Stimulated activated CD4-positive, alpha-beta T cell treated with anti-CD3 and anti-CD28 coated beads, Interleukin-4, amount 100 ng/mL, for 48 hours (primary cell): ENCODE results near the gene USO1.

Experiments
- DNase-seq, 2 donors: peaks; one replicate each; pipeline ENCODE4 v3.0.0-alpha.2; 2020; ENCODE audit warnings: low read depth in 2 of 2

USO1 gene

DNA sequence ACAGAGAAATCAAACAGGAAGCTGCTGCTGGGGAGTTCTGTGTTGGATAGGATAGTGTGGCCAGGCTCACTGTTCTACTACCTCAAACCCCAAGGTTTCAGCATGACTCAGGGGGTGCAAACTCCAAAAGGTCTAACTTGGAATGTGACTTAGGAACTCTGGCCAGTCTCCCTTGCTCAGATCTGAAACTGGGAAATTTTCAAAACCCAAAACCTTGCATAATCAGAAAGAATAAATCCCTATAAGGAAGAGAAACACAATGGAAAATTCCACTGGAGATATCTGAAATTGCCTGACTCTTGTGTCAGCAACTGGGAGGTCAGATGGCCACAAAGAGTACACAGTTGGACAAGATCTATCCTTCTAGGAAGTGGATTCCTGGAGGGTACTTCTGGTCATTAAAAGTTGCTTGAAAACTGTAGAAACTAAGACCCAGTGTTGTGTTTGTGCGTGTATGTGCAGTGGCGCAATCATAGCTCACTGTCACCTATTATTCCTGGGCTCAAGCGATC, 119.8 kb downstream of the USO1 start:
- DNase-seq: no peak

DNA sequence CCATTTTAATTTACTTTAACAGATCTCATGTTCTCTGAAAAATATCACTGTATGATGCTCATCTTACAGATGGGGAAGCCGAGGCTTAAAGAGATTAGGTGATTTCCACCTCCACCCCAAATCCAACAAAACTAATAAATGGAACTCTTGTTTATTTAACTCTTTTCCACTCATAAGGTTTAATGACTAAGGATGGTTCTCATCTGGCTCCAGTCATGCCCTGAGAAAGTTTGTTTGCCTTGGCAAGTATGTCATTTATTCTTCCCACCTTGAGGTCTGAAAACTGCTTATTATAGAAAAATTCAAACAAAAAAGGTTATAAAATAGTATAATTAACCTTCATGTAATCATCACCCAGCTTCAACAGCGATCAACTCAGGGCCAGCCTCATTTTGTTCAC, 121.6 kb downstream of the USO1 start:
- no peak for DNase-seq

DNA sequence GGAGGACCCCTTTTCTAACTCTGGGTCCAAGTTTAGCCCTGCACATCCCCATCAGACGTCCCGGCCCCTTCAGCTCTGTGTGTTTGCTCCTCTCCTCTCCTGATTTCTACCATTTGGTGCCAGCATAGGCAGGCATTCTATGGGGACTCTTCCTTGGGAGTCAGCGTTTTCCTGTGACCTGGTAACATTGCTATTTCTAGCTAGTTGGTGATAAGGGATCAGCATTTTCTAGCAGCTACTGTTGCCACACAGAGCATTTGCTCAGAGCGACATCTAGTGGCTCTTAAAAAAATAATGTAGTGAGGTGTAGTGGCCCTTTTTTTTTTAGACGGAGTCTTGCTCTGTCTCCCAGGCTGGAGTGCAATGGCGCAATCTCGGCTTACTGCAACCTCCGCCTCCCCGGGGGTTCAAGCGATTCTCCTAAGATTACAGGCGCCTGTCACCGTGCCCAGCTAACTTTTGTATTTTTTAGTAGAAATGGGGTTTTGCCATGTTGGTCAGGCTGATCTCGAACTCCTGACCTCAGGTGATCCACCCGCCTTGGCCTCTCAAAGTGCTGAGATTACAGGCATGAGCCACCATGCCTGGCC, 123.9 kb downstream of the USO1 start:
- peak in 1 of 2 donors; percentile 8 for DNase-seq

DNA sequence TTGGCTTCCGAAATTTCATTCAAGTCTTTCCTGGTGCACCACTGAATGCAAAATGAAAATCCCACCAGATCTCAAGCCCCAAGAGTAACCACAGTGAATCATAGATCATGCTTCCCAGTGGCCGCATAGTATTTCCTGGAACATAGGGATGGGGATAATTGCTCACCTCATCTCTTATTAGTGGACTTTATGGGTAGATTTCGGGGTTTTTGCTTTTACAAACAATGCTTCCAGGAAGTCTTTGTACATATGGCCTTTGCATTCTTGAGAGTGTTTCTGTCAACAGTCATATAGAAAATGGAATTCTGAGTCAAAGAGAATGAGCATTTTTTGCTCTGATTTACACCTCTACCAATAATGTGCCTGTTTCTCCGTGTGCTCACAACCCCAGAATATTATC, 124.5 kb downstream of the USO1 start:
- DNase-seq: no peak

DNA sequence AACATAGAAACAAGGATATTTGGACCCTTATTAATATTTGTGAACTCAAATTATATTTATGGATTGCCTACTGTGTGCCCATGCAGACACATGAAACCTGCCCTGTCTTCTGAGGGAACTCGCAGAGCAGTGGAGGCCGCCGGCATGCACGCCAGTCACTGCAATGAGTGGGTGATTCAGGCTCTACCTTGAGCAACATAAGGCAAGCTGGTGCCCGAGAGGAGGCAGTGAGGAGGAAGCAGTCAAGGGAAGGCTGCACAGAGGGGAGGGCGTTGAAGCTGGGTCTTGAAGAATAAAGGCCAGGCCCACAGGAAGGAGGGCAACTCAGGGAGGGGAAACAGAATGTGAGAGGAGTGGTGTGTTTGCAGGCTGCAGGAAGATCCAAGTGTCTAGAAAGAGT, 125.1 kb downstream of the USO1 start:
- no peak for DNase-seq

DNA sequence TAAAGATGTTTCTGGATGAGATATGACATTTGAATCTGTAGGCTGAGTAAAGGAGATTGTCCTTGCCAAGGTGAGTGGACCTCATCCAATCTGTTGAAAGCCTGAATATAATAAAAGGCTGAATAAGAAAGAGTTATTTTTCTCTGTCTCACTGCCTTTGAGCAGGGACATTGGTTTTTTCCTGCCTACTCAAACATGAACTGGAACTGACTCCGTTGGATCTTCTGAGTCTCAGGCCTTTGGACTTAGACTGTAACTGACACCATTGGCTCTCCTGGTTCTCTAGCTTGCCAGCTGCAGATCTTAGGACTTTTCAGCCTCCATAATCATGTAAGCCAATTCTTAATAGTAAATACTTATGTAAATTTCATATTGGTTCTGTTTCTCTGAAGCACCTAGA, 134.3 kb downstream of the USO1 start:
- DNase-seq: no peak

DNA sequence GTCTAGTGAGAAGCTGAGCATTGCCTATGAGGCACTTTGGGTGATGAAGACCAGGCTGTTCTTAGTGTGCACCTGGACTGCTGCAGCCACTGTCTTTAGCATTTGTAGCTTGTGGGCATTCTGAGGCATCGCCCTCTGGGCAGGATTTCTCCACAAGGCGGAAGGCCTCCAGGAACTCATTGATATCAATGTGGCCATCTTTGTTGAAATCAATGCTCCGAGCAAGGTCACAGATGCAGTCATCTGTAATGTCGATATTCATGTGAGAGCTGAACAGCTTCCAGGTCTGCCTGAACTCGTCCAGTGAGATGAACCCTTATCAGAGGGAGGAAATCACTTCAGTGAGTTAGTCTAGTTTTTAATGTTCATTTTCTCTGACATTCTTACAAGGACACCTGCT, 136.2 kb downstream of the USO1 start:
- no peak for DNase-seq
